ENCODE results near the gene LRRC42.

DNA sequence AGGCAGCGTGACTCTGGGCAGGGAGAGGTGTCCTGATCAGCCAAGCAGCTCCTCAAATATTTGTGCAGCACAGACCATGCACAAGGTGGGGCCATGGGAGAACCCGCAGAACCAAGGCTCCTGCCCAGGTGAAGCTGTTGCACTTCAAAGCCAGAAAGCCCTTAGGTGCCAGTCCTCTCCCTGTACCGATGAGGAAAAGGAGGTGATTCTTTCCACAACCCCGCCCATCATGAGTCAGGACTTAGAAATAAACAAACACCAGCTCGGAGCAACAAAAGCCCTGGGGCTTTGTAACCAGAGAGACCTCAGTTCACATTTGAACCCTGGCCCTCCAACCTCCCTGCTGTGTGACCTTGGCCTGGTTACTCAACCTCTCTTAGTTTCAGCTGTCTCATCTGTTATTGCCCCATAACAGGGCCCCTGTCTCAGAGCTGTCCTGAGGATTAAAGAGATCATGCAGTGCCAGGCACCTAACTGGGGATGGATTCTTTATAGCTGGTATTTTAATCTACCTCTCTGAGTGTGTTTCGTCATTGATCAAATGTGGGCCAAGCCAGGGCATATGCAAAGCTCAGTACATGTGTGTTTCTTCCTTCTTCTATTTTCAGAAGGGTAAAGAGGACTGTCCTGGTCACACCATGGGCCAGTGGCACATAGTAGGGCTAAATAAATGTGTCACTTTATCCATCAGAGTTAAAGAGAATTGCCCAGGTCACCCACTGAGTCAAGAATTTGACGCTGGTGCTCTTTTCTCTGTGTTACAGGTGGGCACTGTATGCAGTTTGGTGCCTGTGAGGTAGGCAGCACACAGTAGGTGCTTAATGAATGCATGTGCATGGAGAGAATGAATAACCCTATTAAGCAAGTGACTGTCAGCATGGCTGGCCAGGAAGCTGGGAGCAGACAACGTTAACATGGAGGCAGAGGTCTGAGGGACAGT is 70.5 kb downstream of the LRRC42 start:
- TF ChIP-seq EZH2phosphoT487 (IDR thresholded peaks at IDR 0.05; ENCODE audit: insufficient read depth, low read depth) (no peak), EZH2 (IDR thresholded peaks at IDR 0.05; ENCODE audit: insufficient read depth, poor library complexity, severe bottlenecking) (no peak)
